ENCODE data around the gene ABL1. TPM values are rescaled to one million over a fixed set of nuclear protein-coding genes. Genes with fewer than 3 reads are reported as not detected.
A peak's percentile ranks its signal among the peaks of the same experiment; 100 is the strongest.
"Not testable (repeated sequence)": the region's sequence is repeated elsewhere in the genome, so short reads cannot be mapped to it uniquely, and the experiment has no call there.

ABL1 gene
- total RNA-seq, 1 donor from 2014 or later = 121 TPM

- Mint-ChIP-seq H3K4me1 (ENCODE audit: unreplicated experiment) (peaks cover 62% of the 10 kb centered on the region), H3K27ac (ENCODE audit: unreplicated experiment) (peak overlapping the region; percentile 84), H3K4me3 (ENCODE audit: unreplicated experiment) (no peak overlapping the region), H3K9me3 (ENCODE audit: unreplicated experiment) (no peaks in the 10 kb centered on the region), H3K36me3 (ENCODE audit: low read depth, unreplicated experiment) (no peaks in the 10 kb centered on the region), H3K27me3 (ENCODE audit: unreplicated experiment) (peaks cover 5% of the 10 kb centered on the region)
- TF ChIP-seq, protein P1, sequence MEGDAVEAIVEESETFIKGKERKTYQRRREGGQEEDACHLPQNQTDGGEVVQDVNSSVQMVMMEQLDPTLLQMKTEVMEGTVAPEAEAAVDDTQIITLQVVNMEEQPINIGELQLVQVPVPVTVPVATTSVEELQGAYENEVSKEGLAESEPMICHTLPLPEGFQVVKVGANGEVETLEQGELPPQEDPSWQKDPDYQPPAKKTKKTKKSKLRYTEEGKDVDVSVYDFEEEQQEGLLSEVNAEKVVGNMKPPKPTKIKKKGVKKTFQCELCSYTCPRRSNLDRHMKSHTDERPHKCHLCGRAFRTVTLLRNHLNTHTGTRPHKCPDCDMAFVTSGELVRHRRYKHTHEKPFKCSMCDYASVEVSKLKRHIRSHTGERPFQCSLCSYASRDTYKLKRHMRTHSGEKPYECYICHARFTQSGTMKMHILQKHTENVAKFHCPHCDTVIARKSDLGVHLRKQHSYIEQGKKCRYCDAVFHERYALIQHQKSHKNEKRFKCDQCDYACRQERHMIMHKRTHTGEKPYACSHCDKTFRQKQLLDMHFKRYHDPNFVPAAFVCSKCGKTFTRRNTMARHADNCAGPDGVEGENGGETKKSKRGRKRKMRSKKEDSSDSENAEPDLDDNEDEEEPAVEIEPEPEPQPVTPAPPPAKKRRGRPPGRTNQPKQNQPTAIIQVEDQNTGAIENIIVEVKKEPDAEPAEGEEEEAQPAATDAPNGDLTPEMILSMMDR (IDR thresholded peaks at IDR 0.05; ENCODE audit: unreplicated experiment) = no peak
- DNase-seq (ENCODE audit: low spot score) = no peak
Measured at GRCh38 chr9:130845254-130845653, 10.2 kb downstream of the ABL1 start.

DNA sequence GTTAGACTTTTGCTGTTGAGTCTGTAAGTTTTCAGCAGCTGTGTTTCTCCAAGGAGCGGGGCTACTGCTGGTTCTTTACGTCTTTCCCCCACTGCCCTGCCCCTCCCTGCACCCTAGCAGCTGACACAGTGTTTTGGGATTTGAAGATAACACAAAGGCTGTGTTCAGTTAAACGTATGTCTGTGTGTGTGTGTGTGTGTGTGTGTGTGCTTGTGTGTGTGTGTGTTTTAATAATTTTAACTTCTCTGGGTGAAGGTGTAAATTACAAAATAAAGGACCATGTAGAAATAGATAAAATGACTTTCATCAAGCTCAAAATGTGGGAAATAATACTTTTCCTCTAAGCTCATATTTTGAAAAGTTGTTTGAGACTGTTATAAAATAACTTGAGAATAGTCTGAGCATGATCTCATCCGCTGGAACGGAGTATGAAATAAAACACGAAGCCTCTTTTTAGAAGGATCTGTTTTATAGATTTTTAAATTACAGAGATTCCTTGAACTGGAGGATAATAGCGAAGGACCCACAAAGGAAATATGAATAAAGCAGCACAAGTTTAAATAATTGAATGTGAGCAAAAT is 10.9 kb downstream of the ABL1 start:
- Mint-ChIP-seq H3K4me3 (ENCODE audit: unreplicated experiment) (no peak overlapping the region), H3K27ac (ENCODE audit: unreplicated experiment) (peak overlapping the region; percentile 84), H3K27me3 (ENCODE audit: unreplicated experiment) (peaks cover 5% of the 10 kb centered on the region), H3K36me3 (ENCODE audit: low read depth, unreplicated experiment) (no peaks in the 10 kb centered on the region), H3K9me3 (ENCODE audit: unreplicated experiment) (no peaks in the 10 kb centered on the region), H3K4me1 (ENCODE audit: unreplicated experiment) (peaks cover 58% of the 10 kb centered on the region)
- TF ChIP-seq, protein P1 (IDR thresholded peaks at IDR 0.05; ENCODE audit: unreplicated experiment) = no peak
- no peak for DNase-seq (ENCODE audit: low spot score)

GRCh38 chr9:130846487-130847305 is 11.6 kb downstream of the ABL1 start:
- Mint-ChIP-seq H3K27me3 (ENCODE audit: unreplicated experiment) (peaks cover 5% of the 10 kb centered on the region), H3K36me3 (ENCODE audit: low read depth, unreplicated experiment) (no peaks in the 10 kb centered on the region), H3K9me3 (ENCODE audit: unreplicated experiment) (no peaks in the 10 kb centered on the region), H3K4me1 (ENCODE audit: unreplicated experiment) (peaks cover 56% of the 10 kb centered on the region), H3K4me3 (ENCODE audit: unreplicated experiment) (peak overlapping the region; percentile 38), H3K27ac (ENCODE audit: unreplicated experiment) (peak overlapping the region; percentile 98)
- TF ChIP-seq, protein P1 (IDR thresholded peaks at IDR 0.05; ENCODE audit: unreplicated experiment) = no peak
- no peak for DNase-seq (ENCODE audit: low spot score)

GRCh38 chr9:130847306-130848217 is 12.5 kb downstream of the ABL1 start:
- Mint-ChIP-seq H3K4me1 (ENCODE audit: unreplicated experiment) (peaks cover 48% of the 10 kb centered on the region), H3K4me3 (ENCODE audit: unreplicated experiment) (peak overlapping the region; percentile 38), H3K36me3 (ENCODE audit: low read depth, unreplicated experiment) (no peaks in the 10 kb centered on the region), H3K27me3 (ENCODE audit: unreplicated experiment) (peaks cover 5% of the 10 kb centered on the region), H3K27ac (ENCODE audit: unreplicated experiment) (peak overlapping the region; percentile 98), H3K9me3 (ENCODE audit: unreplicated experiment) (no peaks in the 10 kb centered on the region)
- peak; percentile 30 for DNase-seq (ENCODE audit: low spot score)
- TF ChIP-seq, protein P1 (IDR thresholded peaks at IDR 0.05; ENCODE audit: unreplicated experiment) = no peak

- H3K4me3 Mint-ChIP-seq (ENCODE audit: unreplicated experiment); DNase-seq (ENCODE audit: low spot score): not testable (repeated sequence)
- peaks cover 38% of the 10 kb centered on the region for H3K4me1 Mint-ChIP-seq (ENCODE audit: unreplicated experiment)
Measured at GRCh38 chr9:130848514-130848913, 13.5 kb downstream of the ABL1 start.

More at GRCh38 chr9:130848514-130848913, 13.5 kb downstream of the ABL1 start:
- not testable (repeated sequence) for H3K36me3 Mint-ChIP-seq (ENCODE audit: low read depth, unreplicated experiment); H3K27me3 Mint-ChIP-seq (ENCODE audit: unreplicated experiment); H3K27ac Mint-ChIP-seq (ENCODE audit: unreplicated experiment); H3K9me3 Mint-ChIP-seq (ENCODE audit: unreplicated experiment)

Measured in endothelial cell (in vitro differentiated cells).